ENCODE measurements around the gene PGM2L1.

The PGM2L1 gene

DNA sequence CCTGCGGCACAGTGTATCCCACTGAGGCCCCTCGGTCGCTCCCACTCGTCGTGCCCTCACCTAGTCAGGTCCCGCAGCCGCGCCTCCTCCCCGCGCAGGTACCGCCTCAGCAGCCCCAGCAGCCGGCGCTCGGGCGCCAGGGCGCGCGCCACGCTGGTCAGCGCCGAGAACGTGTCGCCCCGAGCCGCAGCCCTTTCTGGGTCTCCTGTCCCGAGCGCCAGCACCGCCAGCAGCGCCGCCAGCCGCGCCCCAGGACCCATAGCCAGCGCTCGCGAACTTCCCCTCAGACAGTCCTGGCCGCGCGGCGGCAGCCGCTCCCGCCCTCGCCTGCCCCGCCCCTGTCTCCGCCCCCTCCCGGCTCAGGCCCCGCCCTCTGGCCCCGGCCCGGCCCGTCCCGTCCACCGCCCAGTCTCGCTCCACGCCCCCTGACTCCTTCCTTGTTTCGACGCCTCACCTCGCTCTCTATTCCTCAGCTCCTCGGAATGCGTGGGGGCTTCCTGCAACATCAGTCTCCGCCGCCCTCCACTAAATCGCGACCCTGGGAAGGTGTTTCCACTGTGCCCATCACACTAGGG lies 86.8 kb downstream of the PGM2L1 start, which contains the start of gene P4HA3:
TSS of gene P4HA3 (minus strand) at position 289 of the 575 bp plus-strand sequence. CDS start at position 260, 29 bp downstream.
- H3K4me1 Mint-ChIP-seq = no peaks in the 10 kb centered on the region
- H3K27me3 Mint-ChIP-seq (ENCODE audit: low read depth, poor library complexity) = peaks cover 79% of the 10 kb centered on the region
- no peaks in the 10 kb centered on the region for H3K36me3 Mint-ChIP-seq (ENCODE audit: low read depth)

DNA sequence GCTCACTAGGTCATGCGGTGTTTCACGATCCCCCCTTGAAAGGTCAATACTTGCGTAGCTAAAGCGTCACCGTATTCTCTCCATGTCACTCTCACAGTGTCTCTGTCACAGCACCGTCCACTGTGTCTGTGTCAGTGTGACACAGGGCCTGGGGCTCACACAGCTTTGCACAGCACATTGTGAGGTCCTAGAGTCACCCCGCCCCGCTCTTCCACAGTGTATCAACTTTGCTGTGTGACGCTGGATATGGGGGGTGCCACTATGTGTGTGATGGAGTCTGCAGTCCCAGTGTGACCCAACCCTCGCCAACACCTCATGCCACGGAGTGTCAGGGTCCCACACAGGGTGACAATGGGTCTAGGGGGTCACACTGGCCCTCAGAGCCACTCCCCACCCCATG lies 87.4 kb downstream of the PGM2L1 start:
- Mint-ChIP-seq H3K36me3 (ENCODE audit: low read depth) (no peaks in the 10 kb centered on the region), H3K27me3 (ENCODE audit: low read depth, poor library complexity) (peaks cover 82% of the 10 kb centered on the region), H3K9me3 (peaks cover 10% of the 10 kb centered on the region), H3K4me3 (peak overlapping the region; percentile 70), H3K27ac (no peak overlapping the region), H3K4me1 (no peaks in the 10 kb centered on the region)
- TF ChIP-seq, protein P1, sequence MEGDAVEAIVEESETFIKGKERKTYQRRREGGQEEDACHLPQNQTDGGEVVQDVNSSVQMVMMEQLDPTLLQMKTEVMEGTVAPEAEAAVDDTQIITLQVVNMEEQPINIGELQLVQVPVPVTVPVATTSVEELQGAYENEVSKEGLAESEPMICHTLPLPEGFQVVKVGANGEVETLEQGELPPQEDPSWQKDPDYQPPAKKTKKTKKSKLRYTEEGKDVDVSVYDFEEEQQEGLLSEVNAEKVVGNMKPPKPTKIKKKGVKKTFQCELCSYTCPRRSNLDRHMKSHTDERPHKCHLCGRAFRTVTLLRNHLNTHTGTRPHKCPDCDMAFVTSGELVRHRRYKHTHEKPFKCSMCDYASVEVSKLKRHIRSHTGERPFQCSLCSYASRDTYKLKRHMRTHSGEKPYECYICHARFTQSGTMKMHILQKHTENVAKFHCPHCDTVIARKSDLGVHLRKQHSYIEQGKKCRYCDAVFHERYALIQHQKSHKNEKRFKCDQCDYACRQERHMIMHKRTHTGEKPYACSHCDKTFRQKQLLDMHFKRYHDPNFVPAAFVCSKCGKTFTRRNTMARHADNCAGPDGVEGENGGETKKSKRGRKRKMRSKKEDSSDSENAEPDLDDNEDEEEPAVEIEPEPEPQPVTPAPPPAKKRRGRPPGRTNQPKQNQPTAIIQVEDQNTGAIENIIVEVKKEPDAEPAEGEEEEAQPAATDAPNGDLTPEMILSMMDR (IDR thresholded peaks at IDR 0.05) = no peak
- no peak for DNase-seq

More for the DNA sequence above, 86.8 kb downstream of the PGM2L1 start, which contains the start of gene P4HA3:
- DNase-seq = peak; percentile 86
- H3K4me3 Mint-ChIP-seq = peak within 1 kb of the TSS; percentile 75
- TF ChIP-seq, protein P1 (IDR thresholded peaks at IDR 0.05) = no peak
- H3K9me3 Mint-ChIP-seq = peaks cover 12% of the 10 kb centered on the region
- no peak within 1 kb of the TSS for H3K27ac Mint-ChIP-seq

DNA sequence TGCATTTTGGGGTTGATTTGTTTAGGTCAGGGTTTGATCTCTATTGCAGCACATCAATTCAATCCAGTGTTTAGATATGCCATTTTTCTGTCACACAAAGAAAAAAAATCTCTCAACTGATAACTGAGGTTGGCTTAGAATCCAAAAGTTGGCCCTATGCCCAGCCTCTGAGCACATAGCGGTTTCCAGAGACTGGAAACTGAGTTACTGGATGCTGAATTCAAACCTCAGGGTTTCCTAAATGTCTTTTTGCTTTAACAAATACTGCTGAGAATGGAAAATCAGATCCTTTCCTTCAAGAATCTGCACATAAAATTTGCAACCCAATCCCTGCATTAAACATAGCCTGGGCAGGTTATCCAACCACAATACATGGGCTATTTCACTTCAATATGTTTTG lies 90.8 kb downstream of the PGM2L1 start:
- H3K4me3 Mint-ChIP-seq = no peak overlapping the region
- H3K4me1 Mint-ChIP-seq = no peaks in the 10 kb centered on the region
- peaks cover 62% of the 10 kb centered on the region for H3K27me3 Mint-ChIP-seq (ENCODE audit: low read depth, poor library complexity)
- H3K36me3 Mint-ChIP-seq (ENCODE audit: low read depth) = no peaks in the 10 kb centered on the region
- TF ChIP-seq, protein P1 (IDR thresholded peaks at IDR 0.05) = no peak
- peaks cover 2% of the 10 kb centered on the region for H3K9me3 Mint-ChIP-seq
- DNase-seq = no peak
- no peak overlapping the region for H3K27ac Mint-ChIP-seq

DNA sequence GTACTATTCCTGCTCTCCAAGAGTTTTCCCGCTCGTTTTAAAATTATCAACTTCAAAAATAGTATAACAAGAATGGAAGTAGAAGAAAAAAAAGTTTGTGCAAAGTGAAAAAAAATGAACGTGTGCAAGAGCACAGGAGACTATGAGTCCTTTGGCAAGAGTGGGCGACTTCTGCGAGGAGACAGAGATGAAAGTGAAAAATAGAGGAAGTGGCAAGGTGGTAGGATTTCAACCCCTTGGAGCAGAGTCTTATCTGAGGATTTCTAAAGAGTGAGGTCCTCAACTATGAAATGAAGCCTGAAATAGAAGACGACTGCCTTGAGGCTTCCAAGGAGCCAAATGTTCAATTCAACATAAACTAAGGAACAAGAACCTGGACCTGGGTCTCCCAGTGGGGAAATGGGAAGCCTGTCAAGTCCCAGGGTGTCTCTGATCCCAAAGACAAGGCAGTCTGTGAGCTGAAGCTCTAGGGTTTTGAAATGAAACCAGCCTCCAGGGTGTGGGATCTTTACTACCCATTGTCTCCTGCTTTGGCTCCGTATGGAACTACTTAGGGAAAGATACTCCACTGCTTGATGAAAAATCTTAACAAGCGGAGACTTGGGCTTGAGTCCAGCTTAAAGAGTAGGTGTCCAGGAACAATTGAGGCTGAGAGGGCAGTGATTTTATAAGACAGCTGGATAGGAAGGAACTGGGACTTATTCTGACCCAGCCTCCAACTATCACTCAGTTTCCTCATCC lies 91.6 kb downstream of the PGM2L1 start:
- no peaks in the 10 kb centered on the region for H3K9me3 Mint-ChIP-seq
- no peak overlapping the region for H3K4me3 Mint-ChIP-seq
- H3K4me1 Mint-ChIP-seq = no peaks in the 10 kb centered on the region
- H3K36me3 Mint-ChIP-seq (ENCODE audit: low read depth) = no peaks in the 10 kb centered on the region
- no peak for DNase-seq
- peaks cover 57% of the 10 kb centered on the region for H3K27me3 Mint-ChIP-seq (ENCODE audit: low read depth, poor library complexity)
- TF ChIP-seq, protein P1 (IDR thresholded peaks at IDR 0.05) = no peak
- no peak overlapping the region for H3K27ac Mint-ChIP-seq

DNA sequence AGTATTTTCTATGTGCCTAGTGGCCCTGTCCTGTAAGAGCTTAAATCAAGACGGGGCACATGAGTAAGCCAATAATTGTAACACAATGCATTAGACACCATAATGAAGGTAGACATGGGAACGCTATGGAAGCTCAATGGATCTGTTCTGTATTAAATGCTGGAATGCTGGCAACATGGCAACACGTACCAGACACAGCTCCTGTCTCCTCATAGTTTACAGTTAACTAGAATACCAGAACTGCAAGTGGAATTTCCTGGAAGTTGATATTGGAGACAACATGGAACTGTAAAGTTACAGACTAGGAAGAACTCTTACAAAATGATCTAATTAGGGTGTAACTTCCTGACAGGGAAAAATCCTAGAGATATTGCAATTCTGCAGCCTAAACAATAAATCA lies 99.2 kb downstream of the PGM2L1 start:
- Mint-ChIP-seq H3K27me3 (ENCODE audit: low read depth, poor library complexity) (peaks cover 23% of the 10 kb centered on the region), H3K4me3 (no peak overlapping the region), H3K9me3 (peaks cover 12% of the 10 kb centered on the region), H3K4me1 (no peaks in the 10 kb centered on the region), H3K27ac (no peak overlapping the region), H3K36me3 (ENCODE audit: low read depth) (no peaks in the 10 kb centered on the region)
- no peak for DNase-seq
- TF ChIP-seq, protein P1 (IDR thresholded peaks at IDR 0.05) = no peak

All from nephron progenitor cell (in vitro differentiated cells).